Upper lobe of right lung (tissue), 1 donor: ENCODE measurements around the gene HDLBP. TPM values are rescaled to one million over a fixed set of nuclear protein-coding genes. Genes with fewer than 3 reads are reported as not detected.

ENCODE experiments used
- ATAC-seq: fragments of 200-7000 bp; cut with Tn5 transposase; one replicate; pipeline ENCODE4 v1.9.1; 2020; ENCODE audit warnings: mild to moderate bottlenecking, moderate library complexity
- DNase-seq: peaks from one replicate; pipeline ENCODE4 v3.0.0-alpha.2; 2020
- H3K27ac ChIP-seq: fragments of 200-600 bp; one replicate; pipeline ENCODE4 v1.8.0; 2022
- H3K27me3 ChIP-seq: fragments of 200-600 bp; one replicate; pipeline ENCODE4 v1.8.0; 2022; ENCODE audit warnings: mild to moderate bottlenecking
- H3K36me3 ChIP-seq: fragments of 200-600 bp; one replicate; pipeline ENCODE4 v1.8.0; 2022
- H3K4me1 ChIP-seq: fragments of 200-600 bp; one replicate; pipeline ENCODE4 v1.8.0; 2022
- H3K4me3 ChIP-seq: fragments of 200-600 bp; one replicate; pipeline ENCODE4 v1.8.0; 2022; ENCODE audit warnings: mild to moderate bottlenecking
- H3K9me3 ChIP-seq: fragments of 200-600 bp; one replicate; pipeline ENCODE4 v1.8.0; 2022
- intact Hi-C: fragments of 100-400 bp; cut with DNase I; formaldehyde crosslinking; loops from one replicate; pipeline ENCODE4 v1.11.0; 2022
- total RNA-seq: library from RNA; stranded (reverse); fragmentation: NEBNext Ultra II Directional; extraction: Animal tissue kit (Norgen Biotek cat#: 25700); gene quantifications from one replicate; pipeline ENCODE4 v1.2.1, GENCODE V29; 2021
- TF ChIP-seq, protein P1 (sequence below): fragments of 200-600 bp; IDR thresholded peaks from one replicate; pipeline ENCODE4 v1.8.0; 2022; ENCODE audit warnings: antibody characterized with exemption
- donor health status: DM: no; HTN: yes; CAD: no; lungs with severe emphysema.

The HDLBP gene
- total RNA-seq, 1 donor from 2014 or later, result 444 TPM

DNA sequence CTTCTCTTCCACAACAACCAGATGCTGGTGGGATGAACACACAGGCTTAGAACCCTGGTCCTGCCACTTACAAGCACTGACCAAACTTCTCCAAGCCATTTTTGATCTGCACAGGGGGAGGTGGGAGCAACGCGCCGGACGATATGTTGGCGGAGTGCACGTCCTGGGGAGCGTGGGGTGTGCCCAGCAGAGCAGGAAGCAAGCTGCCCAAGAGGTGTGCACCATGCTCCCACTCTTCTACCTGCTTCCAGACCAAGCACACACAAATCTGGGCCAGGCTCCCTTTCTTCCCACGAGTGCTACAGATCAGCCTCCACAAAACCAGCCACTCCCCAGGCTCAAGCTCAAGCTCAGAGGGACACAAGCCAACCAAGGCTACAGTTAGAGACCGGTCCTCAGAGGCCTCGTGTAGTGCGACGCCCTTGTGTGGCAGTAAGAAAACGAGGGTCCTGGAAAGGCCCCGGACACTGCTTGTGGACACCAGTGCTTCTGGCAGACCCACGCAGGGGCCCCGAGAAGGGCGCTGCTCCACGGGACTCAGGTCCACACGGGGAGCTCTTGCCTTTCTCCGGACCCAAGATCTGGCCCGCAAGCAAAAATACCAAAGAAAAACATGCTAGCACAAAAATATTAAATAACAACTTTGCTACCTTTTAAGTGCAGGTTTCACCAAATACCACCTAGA is 75.0 kb downstream of the HDLBP start:
- ATAC-seq (no peak), DNase-seq (peak; percentile 45)
- intact Hi-C loops, result no loop called here
- Histone ChIP-seq H3K9me3 (no peaks in the 10 kb centered on the region), H3K4me3 (no peak overlapping the region), H3K27ac (no peak overlapping the region), H3K36me3 (peaks cover 99% of the 10 kb centered on the region), H3K4me1 (no peaks in the 10 kb centered on the region), H3K27me3 (no peaks in the 10 kb centered on the region)
- TF ChIP-seq, protein P1, sequence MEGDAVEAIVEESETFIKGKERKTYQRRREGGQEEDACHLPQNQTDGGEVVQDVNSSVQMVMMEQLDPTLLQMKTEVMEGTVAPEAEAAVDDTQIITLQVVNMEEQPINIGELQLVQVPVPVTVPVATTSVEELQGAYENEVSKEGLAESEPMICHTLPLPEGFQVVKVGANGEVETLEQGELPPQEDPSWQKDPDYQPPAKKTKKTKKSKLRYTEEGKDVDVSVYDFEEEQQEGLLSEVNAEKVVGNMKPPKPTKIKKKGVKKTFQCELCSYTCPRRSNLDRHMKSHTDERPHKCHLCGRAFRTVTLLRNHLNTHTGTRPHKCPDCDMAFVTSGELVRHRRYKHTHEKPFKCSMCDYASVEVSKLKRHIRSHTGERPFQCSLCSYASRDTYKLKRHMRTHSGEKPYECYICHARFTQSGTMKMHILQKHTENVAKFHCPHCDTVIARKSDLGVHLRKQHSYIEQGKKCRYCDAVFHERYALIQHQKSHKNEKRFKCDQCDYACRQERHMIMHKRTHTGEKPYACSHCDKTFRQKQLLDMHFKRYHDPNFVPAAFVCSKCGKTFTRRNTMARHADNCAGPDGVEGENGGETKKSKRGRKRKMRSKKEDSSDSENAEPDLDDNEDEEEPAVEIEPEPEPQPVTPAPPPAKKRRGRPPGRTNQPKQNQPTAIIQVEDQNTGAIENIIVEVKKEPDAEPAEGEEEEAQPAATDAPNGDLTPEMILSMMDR, result no peak

DNA sequence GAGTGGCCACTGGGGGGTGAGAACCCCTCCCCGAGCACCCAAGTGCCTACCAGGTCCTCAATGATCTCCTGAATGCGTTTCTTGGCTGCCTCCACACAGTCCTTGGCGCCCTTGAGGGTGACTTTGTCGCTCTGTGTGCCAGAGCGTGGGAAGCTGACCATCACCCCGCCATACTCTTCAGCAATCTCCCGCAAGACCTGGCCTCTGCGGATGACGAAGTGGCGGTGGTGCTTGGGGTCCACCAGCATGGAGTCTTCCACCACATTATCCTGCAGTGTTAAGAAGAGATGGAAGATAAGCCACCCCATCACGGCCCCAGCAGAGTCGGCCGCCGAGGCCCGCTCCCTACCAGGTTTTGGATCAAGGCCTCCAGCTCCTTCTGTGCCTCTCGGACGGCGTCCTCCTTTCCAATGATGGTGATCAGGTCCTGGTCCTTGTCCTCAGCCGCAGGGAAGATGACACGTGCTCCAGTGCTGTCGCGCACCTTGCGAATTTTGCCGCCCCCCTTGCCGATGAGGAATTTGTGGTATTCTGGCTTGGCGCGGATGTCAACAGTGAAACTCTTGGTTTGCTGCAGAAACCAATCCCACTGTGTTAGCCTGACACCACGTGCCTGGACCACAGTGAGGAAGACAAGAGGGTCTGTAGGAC is 75.8 kb downstream of the HDLBP start:
- peaks cover 99% of the 10 kb centered on the region for H3K36me3 ChIP-seq
- DNase-seq, result peak; percentile 52
- intact Hi-C loops, result no loop called here

DNA sequence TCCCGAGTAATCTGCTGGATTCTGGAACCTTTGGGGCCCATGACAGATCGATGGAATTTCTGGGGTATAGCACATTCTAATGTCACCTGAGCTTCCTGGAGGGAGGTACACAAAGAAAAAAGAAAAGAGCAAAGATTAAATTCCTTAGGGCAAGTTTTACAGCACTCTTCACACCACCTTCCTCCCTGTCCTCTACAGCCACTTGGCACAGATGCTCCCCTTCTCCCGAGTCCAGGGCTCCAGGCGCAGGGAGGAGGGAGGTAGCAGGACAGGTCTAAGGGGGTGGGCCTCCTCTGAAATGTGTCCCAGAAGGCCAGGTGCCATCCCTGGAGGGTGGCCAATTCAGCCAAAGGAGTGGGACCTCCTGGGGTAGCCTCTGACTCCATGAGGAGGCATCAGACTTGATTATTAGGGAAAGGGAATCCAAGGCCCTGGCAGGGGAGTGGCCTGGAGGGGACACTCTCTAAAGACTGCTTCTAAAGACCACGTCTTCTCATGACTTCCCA is 76.7 kb downstream of the HDLBP start:
- DNase-seq (peak; percentile 13), ATAC-seq (no peak)
- TF ChIP-seq, protein P1, result no peak
- H3K4me1 ChIP-seq, result no peaks in the 10 kb centered on the region
- H3K36me3 ChIP-seq, result peaks cover 99% of the 10 kb centered on the region
- H3K9me3 ChIP-seq, result no peaks in the 10 kb centered on the region
- intact Hi-C loops, result no loop called here
- no peaks in the 10 kb centered on the region for H3K27me3 ChIP-seq
- no peak overlapping the region for H3K4me3 ChIP-seq
- H3K27ac ChIP-seq, result no peak overlapping the region

More for the DNA sequence above, 75.8 kb downstream of the HDLBP start:
- Histone ChIP-seq H3K9me3 (no peaks in the 10 kb centered on the region), H3K4me3 (no peak overlapping the region), H3K27me3 (no peaks in the 10 kb centered on the region), H3K4me1 (no peaks in the 10 kb centered on the region), H3K27ac (no peak overlapping the region)
- no peak for ATAC-seq
- TF ChIP-seq, protein P1, result no peak

DNA sequence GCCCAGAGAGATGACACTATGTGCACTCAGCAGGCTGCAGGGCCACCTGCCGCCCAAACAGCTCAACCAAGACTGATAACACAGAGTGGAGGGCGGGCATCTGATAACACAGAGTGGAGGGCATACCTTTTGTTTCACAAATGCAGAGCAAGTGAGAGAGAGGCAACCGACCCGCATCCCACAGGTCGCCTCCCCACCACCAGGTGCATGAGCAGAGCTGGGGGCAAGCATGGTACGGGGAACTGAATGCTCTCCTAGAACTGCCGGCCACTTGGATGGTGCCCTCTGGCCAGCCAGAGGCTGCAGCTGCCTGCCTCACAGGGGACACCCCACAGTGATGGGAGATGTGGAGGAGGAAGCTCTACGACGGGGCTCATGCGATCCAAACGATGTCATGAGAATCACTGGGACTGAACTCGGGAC is 77.5 kb downstream of the HDLBP start:
- intact Hi-C loops, result no loop called here
- H3K27ac ChIP-seq, result no peak overlapping the region
- H3K9me3 ChIP-seq, result no peaks in the 10 kb centered on the region
- no peak overlapping the region for H3K4me3 ChIP-seq
- ATAC-seq (no peak), DNase-seq (peak; percentile 54)
- TF ChIP-seq, protein P1, result no peak
- H3K27me3 ChIP-seq, result no peaks in the 10 kb centered on the region
- H3K4me1 ChIP-seq, result no peaks in the 10 kb centered on the region
- H3K36me3 ChIP-seq, result peaks cover 99% of the 10 kb centered on the region

DNA sequence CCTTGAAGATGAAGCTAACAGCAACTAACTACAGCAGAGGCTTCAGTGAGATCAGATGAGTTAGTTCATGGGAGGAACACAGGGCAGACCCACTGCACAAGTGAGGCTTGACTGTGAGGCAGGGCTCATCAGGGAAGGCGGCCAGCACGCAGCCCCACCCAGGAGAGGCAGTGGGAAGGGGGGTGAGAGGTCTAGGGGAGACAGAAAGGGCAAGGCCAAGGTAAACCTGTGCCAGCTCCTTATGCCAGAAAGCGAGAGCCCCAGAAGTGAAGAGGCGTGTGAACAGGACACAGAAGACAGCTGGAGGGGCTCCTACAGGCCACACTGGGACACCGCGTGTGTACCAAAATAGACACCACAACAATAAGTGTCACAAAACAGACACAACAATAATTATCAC is 78.4 kb downstream of the HDLBP start:
- TF ChIP-seq, protein P1, result no peak
- intact Hi-C loops, result no loop called here
- no peaks in the 10 kb centered on the region for H3K9me3 ChIP-seq
- no peaks in the 10 kb centered on the region for H3K4me1 ChIP-seq
- peaks cover 99% of the 10 kb centered on the region for H3K36me3 ChIP-seq
- H3K27ac ChIP-seq, result no peak overlapping the region
- H3K27me3 ChIP-seq, result no peaks in the 10 kb centered on the region
- DNase-seq (peak; percentile 25), ATAC-seq (no peak)
- H3K4me3 ChIP-seq, result no peak overlapping the region
